Activated T-helper 2 cell treated with anti-CD3 and anti-CD28 coated beads, Interferon-gamma antibody, Interleukin-2, Interleukin-4, amounts not matched to agents 10 μg/mL and 5 μg/mL and 100 μg/mL, durations not matched to agents 14 hours and 24 hours and 36 hours (primary cell): ENCODE results near the gene ADAM23. TPM values are rescaled to one million over a fixed set of nuclear protein-coding genes. Genes with fewer than 3 reads are reported as not detected.

Experiments
- DNase-seq: peaks from one replicate; pipeline ENCODE4 v3.0.0; 2021; ENCODE audit warnings: low spot score
- H3K27ac Mint-ChIP-seq: one replicate; pipeline ENCODE4 v1.8.0; 2021; ENCODE audit warnings: mixed read lengths
- H3K27me3 Mint-ChIP-seq: one replicate; pipeline ENCODE4 v1.8.0; 2021; ENCODE audit warnings: low read depth, mixed read lengths
- H3K36me3 Mint-ChIP-seq: one replicate; pipeline ENCODE4 v1.8.0; 2021; ENCODE audit warnings: low read depth, mixed read lengths
- H3K4me1 Mint-ChIP-seq: one replicate; pipeline ENCODE4 v1.8.0; 2021; ENCODE audit warnings: low read depth, mixed read lengths
- H3K4me3 Mint-ChIP-seq: one replicate; pipeline ENCODE4 v1.8.0; 2021; ENCODE audit warnings: low read depth, mild to moderate bottlenecking, moderate library complexity, mixed read lengths
- H3K9me3 Mint-ChIP-seq: one replicate; pipeline ENCODE4 v1.8.0; 2021; ENCODE audit warnings: mixed read lengths
- intact Hi-C: fragments of 100-400 bp; cut with micrococcal nuclease; formaldehyde crosslinking; loops from one replicate; pipeline ENCODE4 v1.15.1; 2023
- total RNA-seq: library from RNA; stranded (reverse); gene quantifications from 2 replicates; pipeline ENCODE4 v1.2.3, GENCODE V29; 2022

The ADAM23 gene
- total RNA-seq, 1 donor from 2014 or later = 0.23 TPM

DNA sequence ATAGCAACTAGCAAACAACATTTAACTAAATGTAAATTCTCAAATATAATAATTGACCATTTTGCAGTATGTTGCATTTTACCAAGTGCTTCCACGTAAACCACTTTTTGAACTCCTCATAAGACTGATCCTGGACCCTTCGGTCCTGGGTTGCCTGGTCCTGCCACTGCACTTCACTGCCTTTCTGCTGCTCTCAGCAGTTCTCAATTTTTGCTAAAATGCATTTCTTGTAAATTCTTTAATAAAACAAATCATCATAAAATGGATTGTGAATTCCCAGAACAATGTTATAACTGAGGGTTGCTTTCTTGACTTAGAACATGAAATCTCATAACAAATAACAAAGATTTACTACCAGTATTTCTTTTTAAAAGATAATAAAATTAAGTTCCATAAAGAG is 12.9 kb upstream of the ADAM23 start:
- Mint-ChIP-seq H3K27me3 (peaks cover 13% of the 10 kb centered on the region), H3K4me1 (no peaks in the 10 kb centered on the region), H3K9me3 (no peaks in the 10 kb centered on the region), H3K4me3 (no peak overlapping the region), H3K27ac (no peak overlapping the region), H3K36me3 (no peaks in the 10 kb centered on the region)
- intact Hi-C loops = no loop called here
- DNase-seq = no peak

DNA sequence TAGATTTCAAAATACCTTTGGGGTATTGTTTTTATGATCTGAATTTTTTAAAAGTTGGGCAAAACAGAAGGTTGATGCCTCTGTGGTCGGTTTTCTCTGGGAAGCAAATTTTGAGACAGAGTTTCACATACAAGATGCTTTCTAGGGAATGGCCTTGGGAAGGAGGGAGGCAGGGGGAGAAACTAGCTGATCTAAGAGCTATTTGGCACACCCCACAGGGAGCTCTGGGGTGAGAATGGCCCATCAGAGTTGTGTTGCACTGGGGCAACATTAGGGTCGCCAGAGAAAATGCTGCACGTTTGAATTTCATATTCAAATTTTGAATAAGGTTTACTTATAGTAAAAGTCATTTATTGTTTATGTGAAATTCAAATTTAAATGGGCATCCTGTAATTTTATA is 11.9 kb upstream of the ADAM23 start:
- DNase-seq = no peak
- peaks cover 13% of the 10 kb centered on the region for H3K27me3 Mint-ChIP-seq
- H3K4me3 Mint-ChIP-seq = no peak overlapping the region
- intact Hi-C loops = no loop called here
- H3K4me1 Mint-ChIP-seq = no peaks in the 10 kb centered on the region
- no peaks in the 10 kb centered on the region for H3K9me3 Mint-ChIP-seq
- no peak overlapping the region for H3K27ac Mint-ChIP-seq
- no peaks in the 10 kb centered on the region for H3K36me3 Mint-ChIP-seq

GRCh38 chr2:206432193-206433082 is 10.9 kb upstream of the ADAM23 start:
- Mint-ChIP-seq H3K9me3 (no peaks in the 10 kb centered on the region), H3K36me3 (no peaks in the 10 kb centered on the region), H3K27ac (no peak overlapping the region), H3K27me3 (peaks cover 13% of the 10 kb centered on the region), H3K4me3 (no peak overlapping the region), H3K4me1 (no peaks in the 10 kb centered on the region)
- intact Hi-C loops = no loop called here
- DNase-seq = no peak

DNA sequence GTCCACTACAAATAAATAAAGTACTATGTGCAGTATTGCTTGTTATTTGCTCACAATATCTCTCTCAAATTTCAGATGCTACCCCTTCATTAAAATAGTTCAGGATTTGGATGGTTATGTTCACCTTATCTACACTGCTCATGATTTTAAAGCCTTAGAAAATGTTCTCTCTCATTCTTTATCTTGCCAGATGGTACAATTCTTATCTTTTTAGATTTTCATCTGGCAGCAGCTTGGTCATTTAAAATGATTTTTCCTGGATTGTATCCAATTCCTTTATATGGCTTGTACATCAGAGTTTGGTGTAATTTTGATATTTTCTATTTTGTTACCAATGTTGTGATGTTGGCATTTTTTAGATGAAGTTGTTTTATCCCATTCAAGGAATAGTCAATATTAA is 10.1 kb upstream of the ADAM23 start:
- H3K4me3 Mint-ChIP-seq = no peak overlapping the region
- no peaks in the 10 kb centered on the region for H3K9me3 Mint-ChIP-seq
- H3K27me3 Mint-ChIP-seq = peaks cover 15% of the 10 kb centered on the region
- no peak overlapping the region for H3K27ac Mint-ChIP-seq
- no peaks in the 10 kb centered on the region for H3K36me3 Mint-ChIP-seq
- no peaks in the 10 kb centered on the region for H3K4me1 Mint-ChIP-seq
- intact Hi-C loops = no loop called here
- no peak for DNase-seq

DNA sequence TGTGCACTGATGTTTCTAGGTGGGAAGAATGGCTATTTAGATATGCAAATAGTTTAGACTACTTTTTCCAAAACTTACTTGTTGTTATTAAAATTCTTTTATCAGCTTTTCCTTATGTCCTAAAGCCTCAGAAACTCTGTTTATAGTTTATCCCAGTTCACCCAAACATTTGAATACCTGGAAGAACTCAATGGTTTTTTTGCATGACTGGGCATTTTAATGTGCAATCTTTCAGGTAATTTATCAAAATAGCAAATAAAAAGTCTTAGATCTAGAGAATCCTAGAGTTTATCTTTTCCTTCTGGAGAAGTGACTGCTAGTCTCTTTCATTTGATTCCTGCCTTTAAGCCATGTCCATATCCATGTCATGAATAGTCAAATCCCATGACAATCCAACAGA is 9.6 kb upstream of the ADAM23 start:
- Mint-ChIP-seq H3K4me3 (no peak overlapping the region), H3K36me3 (no peaks in the 10 kb centered on the region), H3K27ac (no peak overlapping the region), H3K4me1 (no peaks in the 10 kb centered on the region), H3K9me3 (no peaks in the 10 kb centered on the region), H3K27me3 (peaks cover 19% of the 10 kb centered on the region)
- intact Hi-C loops = no loop called here
- no peak for DNase-seq

GRCh38 chr2:206435742-206436141 is 7.6 kb upstream of the ADAM23 start:
- Mint-ChIP-seq H3K4me3 (no peak overlapping the region), H3K4me1 (no peaks in the 10 kb centered on the region), H3K36me3 (no peaks in the 10 kb centered on the region), H3K9me3 (no peaks in the 10 kb centered on the region), H3K27ac (no peak overlapping the region), H3K27me3 (peaks cover 33% of the 10 kb centered on the region)
- intact Hi-C loops = no loop called here
- DNase-seq = no peak

DNA sequence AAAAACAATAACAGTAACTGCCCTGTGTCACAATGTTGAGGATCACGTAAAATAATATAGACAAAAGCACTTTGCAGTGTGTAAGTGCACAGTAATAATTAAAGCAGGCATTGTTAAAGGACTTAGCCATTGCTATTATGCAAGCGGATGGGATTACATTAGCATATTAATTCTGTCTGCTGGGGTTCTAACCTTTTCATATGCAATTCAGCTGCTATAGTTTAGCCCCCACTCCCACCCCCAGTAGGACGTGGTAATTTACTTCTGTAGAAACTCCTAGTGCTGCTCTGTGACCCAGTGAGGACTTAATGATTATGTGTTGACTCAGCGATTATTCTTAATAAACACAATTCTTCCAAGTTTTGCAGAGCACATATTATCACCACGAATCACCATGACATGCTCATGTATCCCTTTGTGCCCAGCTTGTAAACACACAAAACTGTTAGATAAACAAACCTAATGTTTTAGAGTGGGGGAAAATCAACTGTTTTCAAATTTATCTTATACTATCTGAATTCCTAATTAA is 5.1 kb upstream of the ADAM23 start:
- Mint-ChIP-seq H3K27me3 (peaks cover 52% of the 10 kb centered on the region), H3K4me3 (no peak overlapping the region)

GRCh38 chr2:206442474-206442832 is 879 bp upstream of the ADAM23 start:
- peaks cover 6% of the 10 kb centered on the region for H3K4me1 Mint-ChIP-seq
- no peaks in the 10 kb centered on the region for H3K36me3 Mint-ChIP-seq
- no peak for DNase-seq
- H3K27me3 Mint-ChIP-seq = peaks cover 70% of the 10 kb centered on the region
- intact Hi-C loops = loop anchor here (5.0 to 10.0 kb wide), 3 partner anchors 80 to 278 kb away; partner anchors contain the start of gene ZDBF2
- H3K9me3 Mint-ChIP-seq = no peaks in the 10 kb centered on the region
- H3K4me3 Mint-ChIP-seq = peak overlapping the region; percentile 73
- no peak overlapping the region for H3K27ac Mint-ChIP-seq

More for the DNA sequence above, 5.1 kb upstream of the ADAM23 start:
- no peaks in the 10 kb centered on the region for H3K36me3 Mint-ChIP-seq
- no peak overlapping the region for H3K27ac Mint-ChIP-seq
- H3K4me1 Mint-ChIP-seq = peaks cover 3% of the 10 kb centered on the region
- intact Hi-C loops = no loop called here
- H3K9me3 Mint-ChIP-seq = no peaks in the 10 kb centered on the region
- DNase-seq = no peak

DNA sequence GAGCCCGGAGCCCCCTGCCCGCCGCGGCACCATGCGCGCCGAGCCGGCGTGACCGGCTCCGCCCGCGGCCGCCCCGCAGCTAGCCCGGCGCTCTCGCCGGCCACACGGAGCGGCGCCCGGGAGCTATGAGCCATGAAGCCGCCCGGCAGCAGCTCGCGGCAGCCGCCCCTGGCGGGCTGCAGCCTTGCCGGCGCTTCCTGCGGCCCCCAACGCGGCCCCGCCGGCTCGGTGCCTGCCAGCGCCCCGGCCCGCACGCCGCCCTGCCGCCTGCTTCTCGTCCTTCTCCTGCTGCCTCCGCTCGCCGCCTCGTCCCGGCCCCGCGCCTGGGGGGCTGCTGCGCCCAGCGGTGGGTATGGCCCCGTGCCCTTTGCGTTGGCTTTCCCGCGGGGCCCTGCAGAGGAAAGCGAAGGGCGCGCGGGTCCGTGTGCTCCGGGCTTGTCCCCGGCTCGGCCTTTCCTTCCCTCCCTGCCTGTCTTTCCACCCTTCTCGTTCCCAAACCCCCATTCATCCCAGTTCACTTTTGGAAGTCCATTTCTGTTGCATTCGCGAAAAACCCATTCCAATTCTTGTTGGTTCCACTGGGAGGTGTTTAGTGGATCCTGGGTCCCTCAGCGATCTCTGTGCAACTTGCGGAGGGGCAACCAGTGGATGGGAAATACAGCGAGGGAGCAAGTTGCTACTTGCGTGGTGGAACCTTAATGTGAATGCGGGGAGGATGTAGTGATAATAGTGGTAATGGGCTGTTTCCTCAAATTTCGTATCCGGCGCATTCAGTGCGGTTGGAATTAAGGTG is 599 bp downstream of the ADAM23 start:
- no peaks in the 10 kb centered on the region for H3K9me3 Mint-ChIP-seq
- H3K4me1 Mint-ChIP-seq = peaks cover 6% of the 10 kb centered on the region
- H3K27me3 Mint-ChIP-seq = peaks cover 72% of the 10 kb centered on the region
- intact Hi-C loops = loop anchor here (5.0 to 10.0 kb wide), 3 partner anchors 82 to 279 kb away; partner anchors contain the start of gene ZDBF2
- H3K36me3 Mint-ChIP-seq = no peaks in the 10 kb centered on the region
- H3K27ac Mint-ChIP-seq = no peak overlapping the region
- peak overlapping the region; percentile 83 for H3K4me3 Mint-ChIP-seq
- no peak for DNase-seq

DNA sequence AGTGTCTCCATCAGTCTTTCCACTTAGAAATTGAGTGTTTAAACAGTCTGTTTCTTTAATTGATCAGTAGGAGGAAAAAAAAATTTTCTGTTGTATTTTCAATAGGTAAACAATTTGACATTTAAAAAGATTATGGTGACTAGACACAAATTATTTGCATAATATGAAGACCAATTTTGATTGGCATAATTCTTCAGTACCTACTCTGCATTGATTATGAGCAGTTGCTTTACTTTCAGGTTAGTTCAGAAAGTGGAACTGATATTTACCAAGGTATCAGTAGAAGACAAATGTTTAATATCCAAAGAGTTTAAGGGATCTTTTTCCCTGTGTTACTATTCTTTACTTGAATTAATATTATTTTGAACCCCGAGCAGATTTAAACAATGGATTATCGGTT is 2.6 kb downstream of the ADAM23 start:
- Mint-ChIP-seq H3K4me1 (peaks cover 6% of the 10 kb centered on the region), H3K27me3 (peaks cover 68% of the 10 kb centered on the region), H3K27ac (no peak overlapping the region), H3K36me3 (no peaks in the 10 kb centered on the region), H3K4me3 (no peak overlapping the region), H3K9me3 (no peaks in the 10 kb centered on the region)
- intact Hi-C loops = loop anchor here (10.0 kb wide), 1 partner anchor 281 kb away; no protein-coding TSS in a partner anchor
- DNase-seq = no peak

- Mint-ChIP-seq H3K27me3 (peaks cover 34% of the 10 kb centered on the region), H3K4me3 (no peak overlapping the region)
- intact Hi-C loops = no loop called here
Measured at GRCh38 chr2:206452242-206452641, 8.9 kb downstream of the ADAM23 start.

GRCh38 chr2:206452750-206453149 is 9.4 kb downstream of the ADAM23 start:
- Mint-ChIP-seq H3K27me3 (peaks cover 30% of the 10 kb centered on the region), H3K36me3 (no peaks in the 10 kb centered on the region), H3K4me1 (no peaks in the 10 kb centered on the region), H3K4me3 (no peak overlapping the region), H3K27ac (no peak overlapping the region), H3K9me3 (no peaks in the 10 kb centered on the region)
- no peak for DNase-seq
- intact Hi-C loops = no loop called here

More at GRCh38 chr2:206452242-206452641, 8.9 kb downstream of the ADAM23 start:
- Mint-ChIP-seq H3K4me1 (no peaks in the 10 kb centered on the region), H3K9me3 (no peaks in the 10 kb centered on the region), H3K27ac (no peak overlapping the region), H3K36me3 (no peaks in the 10 kb centered on the region)
- DNase-seq = no peak
